NCI-H1105 (cell line): ENCODE results near the gene YOD1.

ENCODE experiments used
- DNase-seq: peaks from one replicate; lab custom pipeline; 2025; lab: John Stamatoyannopoulos, UW

The YOD1 gene

DNA sequence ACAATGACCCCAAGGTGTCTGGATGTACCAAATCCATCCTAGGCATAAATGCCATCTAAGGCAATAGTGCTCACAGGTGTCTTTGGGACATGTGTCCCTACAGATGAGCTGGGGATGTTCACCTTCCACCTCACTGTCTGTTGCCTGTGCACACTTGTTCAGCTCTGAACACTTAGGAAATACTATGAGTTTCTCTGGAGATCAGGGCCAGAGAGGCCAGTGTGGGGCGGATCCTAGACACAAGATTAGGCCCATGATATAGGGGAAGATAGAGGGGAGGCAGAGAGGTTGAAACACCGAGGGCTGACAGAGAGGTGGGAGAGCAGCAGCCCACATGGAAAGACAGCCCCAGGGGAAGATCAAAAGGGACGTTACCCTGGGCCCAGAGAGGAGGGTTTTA is 44.1 kb downstream of the YOD1 start:
- DNase-seq, result no peak

DNA sequence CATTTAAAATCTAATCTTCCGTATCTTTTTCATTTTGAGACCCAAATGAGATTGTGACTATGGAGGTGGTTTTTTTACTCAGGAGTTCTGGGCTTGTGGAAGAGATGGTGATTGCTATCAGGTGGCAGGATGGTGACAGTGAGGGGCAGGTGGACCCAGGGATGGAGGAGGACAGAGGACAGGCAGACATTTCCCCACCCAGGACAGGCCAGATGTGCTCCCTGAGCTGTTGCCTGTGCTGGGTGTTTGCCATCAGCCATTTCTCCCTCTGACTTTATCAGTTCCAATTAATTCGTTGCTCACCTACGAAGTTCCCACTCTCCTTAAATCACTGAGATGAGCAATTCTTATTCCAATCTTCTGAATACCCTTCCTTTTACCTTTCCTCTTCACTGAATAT is 44.9 kb downstream of the YOD1 start:
- DNase-seq, result no peak

DNA sequence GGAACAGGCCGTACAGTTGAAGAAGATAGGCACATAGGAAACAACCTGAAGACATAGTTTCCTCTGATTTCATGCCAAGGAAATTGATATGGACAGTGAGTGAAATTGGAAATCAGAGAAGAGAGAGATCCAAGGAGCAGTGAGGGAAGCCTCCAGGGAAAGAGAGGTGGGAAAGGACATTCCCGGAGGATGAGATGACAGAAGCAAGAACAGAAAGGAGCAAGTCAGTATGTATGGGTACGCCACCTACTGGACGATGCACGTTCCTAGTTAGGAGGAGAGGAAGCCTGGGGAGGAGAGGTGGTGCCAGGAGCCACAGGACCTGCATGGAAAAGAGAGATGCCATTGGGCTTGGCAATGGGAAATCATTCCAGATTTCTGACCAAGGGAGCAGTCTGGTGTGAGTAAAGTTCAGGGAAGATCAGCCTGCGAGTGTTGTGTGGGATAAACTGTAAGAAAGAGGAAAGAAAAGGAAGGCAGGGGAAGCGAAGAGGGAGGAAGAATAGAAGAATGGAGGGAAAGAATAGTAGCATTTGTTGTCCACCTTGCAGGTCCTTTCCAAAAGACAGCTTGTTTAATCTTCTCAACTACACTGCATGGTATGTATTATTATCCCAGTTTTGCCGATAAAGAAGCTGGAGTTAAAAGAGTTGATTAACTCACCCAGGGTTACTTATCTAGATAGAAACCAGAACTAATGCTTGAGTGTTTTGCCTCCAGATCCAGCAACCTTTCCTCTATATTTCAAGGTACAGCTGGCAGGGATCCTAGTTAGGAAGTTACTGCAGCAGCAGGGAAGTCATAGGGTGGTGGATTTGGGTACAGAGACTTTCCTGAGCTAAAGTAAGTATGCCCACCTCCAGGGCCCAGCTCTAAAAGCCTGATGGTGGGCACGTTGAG is 45.8 kb downstream of the YOD1 start:
- DNase-seq, result peak; percentile 39

DNA sequence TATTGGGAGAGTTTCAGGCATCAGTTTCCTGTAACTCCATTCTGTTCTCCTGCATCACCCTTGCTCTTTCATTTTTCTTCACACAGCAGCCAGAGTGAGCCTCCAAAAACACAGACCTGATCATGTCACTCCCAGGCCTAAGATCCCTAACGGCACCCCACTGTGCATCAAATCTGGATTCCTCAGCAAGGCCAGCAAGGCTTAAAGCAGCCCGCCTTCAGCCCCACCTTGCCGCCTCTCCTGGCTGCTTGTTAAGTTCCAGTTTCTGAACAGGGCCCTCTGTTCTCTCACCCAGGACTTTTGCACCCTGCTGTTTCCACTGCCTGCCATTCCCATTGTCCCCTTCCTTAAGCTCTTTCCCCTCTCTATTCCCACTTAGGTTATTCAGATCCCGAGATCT is 47.8 kb downstream of the YOD1 start:
- DNase-seq, result no peak

DNA sequence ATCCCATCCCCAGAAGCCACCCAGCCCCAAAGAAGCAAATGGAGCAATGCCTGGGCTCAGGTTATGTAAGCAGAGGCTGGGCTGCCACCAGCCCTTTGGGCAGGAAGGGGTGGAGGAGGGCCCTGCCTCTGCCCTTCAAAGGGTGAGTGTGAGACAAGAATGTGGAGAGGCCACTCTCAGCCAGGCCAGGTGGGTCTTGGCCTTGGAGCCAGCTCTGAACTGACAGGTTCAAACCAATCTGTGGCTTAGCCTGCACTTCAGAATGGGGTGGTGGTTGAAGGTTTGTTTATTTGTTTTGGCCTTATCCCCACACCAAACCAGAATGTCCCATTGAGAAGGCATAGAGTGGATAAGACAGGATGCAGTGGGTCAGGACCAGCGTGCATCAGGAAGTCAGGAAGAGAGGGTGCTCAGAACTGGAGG is 48.3 kb downstream of the YOD1 start:
- DNase-seq, result no peak

DNA sequence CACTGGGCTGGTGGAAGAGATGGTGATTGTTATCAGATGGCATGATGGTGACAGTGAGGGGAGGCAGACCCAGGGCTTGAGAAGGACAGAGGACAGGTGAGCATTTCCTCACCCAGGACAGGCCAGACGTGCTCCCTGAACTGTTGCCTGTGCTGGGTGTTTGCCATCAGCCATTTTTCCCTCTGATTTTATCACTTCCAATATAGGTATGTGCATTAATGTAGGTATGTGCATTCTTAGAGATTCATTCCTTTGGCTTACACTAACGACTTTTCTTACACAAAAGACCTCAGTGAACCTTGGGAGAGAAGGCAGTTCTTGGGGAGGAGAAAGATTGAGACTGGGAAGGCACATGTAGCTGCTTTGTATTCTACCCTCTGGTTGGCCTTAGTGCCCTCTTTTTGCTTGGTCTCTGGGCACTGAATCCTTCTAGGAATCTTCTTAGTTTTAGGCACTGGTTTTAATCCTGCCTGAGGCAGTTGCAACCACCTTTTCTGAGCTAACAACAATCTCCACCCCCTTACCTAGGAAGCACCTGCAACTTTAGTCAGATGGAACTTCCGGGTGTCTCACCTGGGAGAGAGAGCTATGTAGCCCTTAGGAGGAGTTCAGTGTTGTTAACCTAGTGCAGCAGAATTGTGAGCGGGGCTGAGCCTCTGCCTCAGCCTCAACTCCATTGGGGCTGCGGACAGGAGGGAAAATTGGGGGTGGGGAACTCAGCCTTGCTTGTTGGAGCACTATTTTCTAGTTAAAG is 49.3 kb downstream of the YOD1 start:
- no peak for DNase-seq

DNA sequence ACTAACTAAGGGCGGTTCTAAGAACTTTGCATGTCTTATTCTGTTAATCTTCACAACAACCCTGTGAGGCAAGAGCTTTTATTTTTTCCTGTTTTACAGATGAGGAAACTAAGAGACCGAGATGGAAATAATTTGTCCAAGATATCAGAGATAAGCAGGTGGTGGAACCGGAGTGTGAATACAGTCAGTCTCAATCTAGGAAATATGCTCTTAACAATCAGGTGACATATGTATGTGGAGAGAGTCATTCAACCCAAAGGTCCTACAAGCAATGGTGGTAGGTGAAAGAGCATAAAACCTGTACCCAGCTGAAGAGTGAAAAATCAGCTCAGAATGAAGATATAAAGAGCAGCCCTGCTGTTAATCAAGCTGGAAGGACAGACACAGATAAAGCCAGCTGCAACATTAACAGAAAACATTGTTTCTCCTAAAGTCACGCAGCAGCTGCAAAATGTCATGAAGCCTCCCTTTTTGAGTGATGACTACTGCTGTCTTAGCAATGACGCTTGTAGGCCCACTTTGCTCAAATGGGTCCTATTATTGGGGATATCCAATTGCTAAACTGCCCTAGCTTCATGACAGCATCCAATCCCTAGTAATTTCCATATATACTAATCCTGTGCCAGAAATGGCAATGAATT is 50.2 kb downstream of the YOD1 start:
- no peak for DNase-seq

DNA sequence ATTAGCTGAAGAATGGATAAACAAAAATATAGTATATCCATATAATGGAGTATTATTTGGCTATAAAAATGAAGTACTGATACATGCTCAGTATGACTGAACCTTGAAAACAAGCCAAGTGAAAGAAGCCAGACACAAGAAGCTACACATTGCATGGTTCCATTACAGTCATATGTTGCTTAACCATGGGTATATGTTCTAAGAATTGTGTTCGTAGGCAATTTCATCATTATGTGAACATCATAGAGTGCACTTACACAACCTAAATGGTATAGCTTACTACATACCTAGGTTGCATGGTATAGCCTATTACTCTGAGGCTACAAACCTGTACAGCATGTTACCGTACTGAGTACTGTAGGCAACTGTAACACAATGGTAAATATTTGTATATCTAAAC is 52.2 kb downstream of the YOD1 start:
- DNase-seq, result no peak
